Activated naive CD8-positive, alpha-beta T cell treated with anti-CD3 and anti-CD28 coated beads for 36 hours (primary cell): ENCODE measurements around the gene PLCH1. TPM values are rescaled to one million over a fixed set of nuclear protein-coding genes. Genes with fewer than 3 reads are reported as not detected.

ENCODE experiments used
- DNase-seq: peaks from one replicate; pipeline ENCODE4 v3.0.0; 2021
- H3K27ac Mint-ChIP-seq: one replicate; pipeline ENCODE4 v1.8.0; 2022; ENCODE audit warnings: mild to moderate bottlenecking, moderate library complexity, mixed read lengths
- H3K27me3 Mint-ChIP-seq: one replicate; pipeline ENCODE4 v1.8.0; 2022; ENCODE audit warnings: mild to moderate bottlenecking, mixed read lengths
- H3K36me3 Mint-ChIP-seq: one replicate; pipeline ENCODE4 v1.8.0; 2021; ENCODE audit warnings: mild to moderate bottlenecking, mixed read lengths
- H3K4me1 Mint-ChIP-seq: one replicate; pipeline ENCODE4 v1.8.0; 2021; ENCODE audit warnings: mixed read lengths
- H3K4me3 Mint-ChIP-seq: one replicate; pipeline ENCODE4 v1.8.0; 2022; ENCODE audit warnings: mild to moderate bottlenecking, moderate library complexity, mixed read lengths
- H3K9me3 Mint-ChIP-seq: one replicate; pipeline ENCODE4 v1.8.0; 2022; ENCODE audit warnings: mixed read lengths
- total RNA-seq, 2 experiments: library from RNA; stranded (reverse); gene quantifications; one replicate each; pipeline ENCODE4 v1.2.3, GENCODE V29; 2021

Gene PLCH1
- total RNA-seq, 2 experiments from 2014 or later, result 1.2 to 1.3 TPM

GRCh38 chr3:155550391-155550790, 194.5 kb downstream of the PLCH1 start:
- Mint-ChIP-seq H3K9me3 (peaks cover 1% of the 10 kb centered on the region), H3K4me3 (no peak overlapping the region), H3K27me3 (no peaks in the 10 kb centered on the region), H3K27ac (no peak overlapping the region), H3K4me1 (peaks cover 34% of the 10 kb centered on the region), H3K36me3 (peaks cover 2% of the 10 kb centered on the region)
- no peak for DNase-seq

GRCh38 chr3:155549087-155549486, 195.8 kb downstream of the PLCH1 start:
- H3K36me3 Mint-ChIP-seq, result no peaks in the 10 kb centered on the region
- no peak overlapping the region for H3K4me3 Mint-ChIP-seq
- H3K9me3 Mint-ChIP-seq, result peaks cover 1% of the 10 kb centered on the region
- peak overlapping the region; percentile 4 for H3K27ac Mint-ChIP-seq
- no peaks in the 10 kb centered on the region for H3K27me3 Mint-ChIP-seq
- no peak for DNase-seq
- peaks cover 22% of the 10 kb centered on the region for H3K4me1 Mint-ChIP-seq

GRCh38 chr3:155548195-155548594, 196.7 kb downstream of the PLCH1 start:
- no peak overlapping the region for H3K4me3 Mint-ChIP-seq
- H3K9me3 Mint-ChIP-seq, result no peaks in the 10 kb centered on the region
- H3K4me1 Mint-ChIP-seq, result peaks cover 14% of the 10 kb centered on the region
- no peaks in the 10 kb centered on the region for H3K27me3 Mint-ChIP-seq
- no peak overlapping the region for H3K27ac Mint-ChIP-seq
- no peak for DNase-seq
- peaks cover 2% of the 10 kb centered on the region for H3K36me3 Mint-ChIP-seq

GRCh38 chr3:155535098-155535497, 209.8 kb downstream of the PLCH1 start:
- Mint-ChIP-seq H3K27me3 (no peaks in the 10 kb centered on the region), H3K4me3 (no peak overlapping the region), H3K9me3 (peaks cover 16% of the 10 kb centered on the region), H3K36me3 (peaks cover 5% of the 10 kb centered on the region), H3K4me1 (no peaks in the 10 kb centered on the region), H3K27ac (no peak overlapping the region)
- DNase-seq, result no peak

- Mint-ChIP-seq H3K4me1 (no peaks in the 10 kb centered on the region), H3K9me3 (peaks cover 2% of the 10 kb centered on the region), H3K4me3 (no peak overlapping the region), H3K36me3 (no peaks in the 10 kb centered on the region), H3K27ac (no peak overlapping the region), H3K27me3 (no peaks in the 10 kb centered on the region)
- DNase-seq, result no peak
These were observed 216.3 kb downstream of the PLCH1 start for GRCh38 chr3:155528579-155528978.

- no peak overlapping the region for H3K4me3 Mint-ChIP-seq
- no peaks in the 10 kb centered on the region for H3K27me3 Mint-ChIP-seq
- no peaks in the 10 kb centered on the region for H3K36me3 Mint-ChIP-seq
- DNase-seq, result no peak
- no peaks in the 10 kb centered on the region for H3K4me1 Mint-ChIP-seq
- no peaks in the 10 kb centered on the region for H3K9me3 Mint-ChIP-seq
- no peak overlapping the region for H3K27ac Mint-ChIP-seq
These were observed 219.5 kb downstream of the PLCH1 start for GRCh38 chr3:155525324-155525833.

- no peaks in the 10 kb centered on the region for H3K4me1 Mint-ChIP-seq
- no peaks in the 10 kb centered on the region for H3K36me3 Mint-ChIP-seq
- H3K27ac Mint-ChIP-seq, result no peak overlapping the region
- no peak for DNase-seq
- no peaks in the 10 kb centered on the region for H3K27me3 Mint-ChIP-seq
- no peak overlapping the region for H3K4me3 Mint-ChIP-seq
- H3K9me3 Mint-ChIP-seq, result no peaks in the 10 kb centered on the region
These were observed 224.4 kb downstream of the PLCH1 start for GRCh38 chr3:155520463-155520862.

- H3K9me3 Mint-ChIP-seq, result no peaks in the 10 kb centered on the region
- no peak overlapping the region for H3K4me3 Mint-ChIP-seq
- H3K36me3 Mint-ChIP-seq, result no peaks in the 10 kb centered on the region
These were observed 225.8 kb downstream of the PLCH1 start for GRCh38 chr3:155519078-155519477.

GRCh38 chr3:155517903-155518302, 227.0 kb downstream of the PLCH1 start:
- no peak for DNase-seq
- no peak overlapping the region for H3K4me3 Mint-ChIP-seq
- no peaks in the 10 kb centered on the region for H3K27me3 Mint-ChIP-seq
- no peaks in the 10 kb centered on the region for H3K9me3 Mint-ChIP-seq
- no peak overlapping the region for H3K27ac Mint-ChIP-seq
- H3K4me1 Mint-ChIP-seq, result no peaks in the 10 kb centered on the region
- H3K36me3 Mint-ChIP-seq, result no peaks in the 10 kb centered on the region

More at GRCh38 chr3:155519078-155519477, 225.8 kb downstream of the PLCH1 start:
- no peak for DNase-seq
- H3K27me3 Mint-ChIP-seq, result no peaks in the 10 kb centered on the region
- no peaks in the 10 kb centered on the region for H3K4me1 Mint-ChIP-seq
- H3K27ac Mint-ChIP-seq, result no peak overlapping the region

- DNase-seq, result no peak
- no peaks in the 10 kb centered on the region for H3K36me3 Mint-ChIP-seq
- no peaks in the 10 kb centered on the region for H3K27me3 Mint-ChIP-seq
- H3K4me3 Mint-ChIP-seq, result no peak overlapping the region
- no peaks in the 10 kb centered on the region for H3K4me1 Mint-ChIP-seq
- H3K27ac Mint-ChIP-seq, result no peak overlapping the region
- peaks cover 5% of the 10 kb centered on the region for H3K9me3 Mint-ChIP-seq
These were observed 228.4 kb downstream of the PLCH1 start for GRCh38 chr3:155516439-155516838.

- Mint-ChIP-seq H3K27ac (no peak overlapping the region), H3K27me3 (no peaks in the 10 kb centered on the region), H3K4me1 (no peaks in the 10 kb centered on the region), H3K9me3 (peaks cover 5% of the 10 kb centered on the region), H3K36me3 (no peaks in the 10 kb centered on the region), H3K4me3 (no peak overlapping the region)
- DNase-seq, result no peak
These were observed 232.0 kb downstream of the PLCH1 start for GRCh38 chr3:155512867-155513261.

GRCh38 chr3:155512175-155512866, 232.6 kb downstream of the PLCH1 start:
- H3K27me3 Mint-ChIP-seq, result no peaks in the 10 kb centered on the region
- peaks cover 5% of the 10 kb centered on the region for H3K9me3 Mint-ChIP-seq
- H3K36me3 Mint-ChIP-seq, result no peaks in the 10 kb centered on the region
- no peak overlapping the region for H3K27ac Mint-ChIP-seq
- H3K4me3 Mint-ChIP-seq, result no peak overlapping the region
- no peaks in the 10 kb centered on the region for H3K4me1 Mint-ChIP-seq
- DNase-seq, result no peak

- DNase-seq, result no peak
- no peaks in the 10 kb centered on the region for H3K9me3 Mint-ChIP-seq
These were observed 240.2 kb downstream of the PLCH1 start for GRCh38 chr3:155504682-155505081.

GRCh38 chr3:155502630-155503029, 242.2 kb downstream of the PLCH1 start:
- no peaks in the 10 kb centered on the region for H3K9me3 Mint-ChIP-seq
- H3K27ac Mint-ChIP-seq, result no peak overlapping the region
- H3K4me3 Mint-ChIP-seq, result no peak overlapping the region
- no peaks in the 10 kb centered on the region for H3K27me3 Mint-ChIP-seq
- no peaks in the 10 kb centered on the region for H3K36me3 Mint-ChIP-seq
- no peak for DNase-seq
- H3K4me1 Mint-ChIP-seq, result no peaks in the 10 kb centered on the region

More at GRCh38 chr3:155504682-155505081, 240.2 kb downstream of the PLCH1 start:
- Mint-ChIP-seq H3K4me1 (no peaks in the 10 kb centered on the region), H3K27ac (no peak overlapping the region), H3K36me3 (no peaks in the 10 kb centered on the region), H3K4me3 (no peak overlapping the region), H3K27me3 (no peaks in the 10 kb centered on the region)

GRCh38 chr3:155500194-155500818, 244.6 kb downstream of the PLCH1 start:
- no peaks in the 10 kb centered on the region for H3K36me3 Mint-ChIP-seq
- DNase-seq, result no peak
- H3K4me3 Mint-ChIP-seq, result no peak overlapping the region
- no peak overlapping the region for H3K27ac Mint-ChIP-seq
- H3K4me1 Mint-ChIP-seq, result no peaks in the 10 kb centered on the region
- no peaks in the 10 kb centered on the region for H3K27me3 Mint-ChIP-seq
- no peaks in the 10 kb centered on the region for H3K9me3 Mint-ChIP-seq
